ENCODE measurements around the gene IFI27L1.

Gene IFI27L1

GRCh38 chr14:94038921-94039629 is 42.0 kb upstream of the IFI27L1 start:
- DNase-seq (ENCODE audit: low read depth) = no peak
- TF ChIP-seq, protein P1, sequence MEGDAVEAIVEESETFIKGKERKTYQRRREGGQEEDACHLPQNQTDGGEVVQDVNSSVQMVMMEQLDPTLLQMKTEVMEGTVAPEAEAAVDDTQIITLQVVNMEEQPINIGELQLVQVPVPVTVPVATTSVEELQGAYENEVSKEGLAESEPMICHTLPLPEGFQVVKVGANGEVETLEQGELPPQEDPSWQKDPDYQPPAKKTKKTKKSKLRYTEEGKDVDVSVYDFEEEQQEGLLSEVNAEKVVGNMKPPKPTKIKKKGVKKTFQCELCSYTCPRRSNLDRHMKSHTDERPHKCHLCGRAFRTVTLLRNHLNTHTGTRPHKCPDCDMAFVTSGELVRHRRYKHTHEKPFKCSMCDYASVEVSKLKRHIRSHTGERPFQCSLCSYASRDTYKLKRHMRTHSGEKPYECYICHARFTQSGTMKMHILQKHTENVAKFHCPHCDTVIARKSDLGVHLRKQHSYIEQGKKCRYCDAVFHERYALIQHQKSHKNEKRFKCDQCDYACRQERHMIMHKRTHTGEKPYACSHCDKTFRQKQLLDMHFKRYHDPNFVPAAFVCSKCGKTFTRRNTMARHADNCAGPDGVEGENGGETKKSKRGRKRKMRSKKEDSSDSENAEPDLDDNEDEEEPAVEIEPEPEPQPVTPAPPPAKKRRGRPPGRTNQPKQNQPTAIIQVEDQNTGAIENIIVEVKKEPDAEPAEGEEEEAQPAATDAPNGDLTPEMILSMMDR (IDR thresholded peaks at IDR 0.05; ENCODE audit: low read length, missing control alignments) = no peak

GRCh38 chr14:94040247-94040646 is 40.9 kb upstream of the IFI27L1 start:
- TF ChIP-seq, protein P1 (IDR thresholded peaks at IDR 0.05; ENCODE audit: low read length, missing control alignments) = no peak
- no peak for DNase-seq (ENCODE audit: low read depth)
- no peak overlapping the region for H3K4me3 ChIP-seq (replicated peaks; ENCODE audit: low read depth, low read length)

More at GRCh38 chr14:94038921-94039629, 42.0 kb upstream of the IFI27L1 start:
- H3K4me3 ChIP-seq (replicated peaks; ENCODE audit: low read depth, low read length) = no peak overlapping the region

DNA sequence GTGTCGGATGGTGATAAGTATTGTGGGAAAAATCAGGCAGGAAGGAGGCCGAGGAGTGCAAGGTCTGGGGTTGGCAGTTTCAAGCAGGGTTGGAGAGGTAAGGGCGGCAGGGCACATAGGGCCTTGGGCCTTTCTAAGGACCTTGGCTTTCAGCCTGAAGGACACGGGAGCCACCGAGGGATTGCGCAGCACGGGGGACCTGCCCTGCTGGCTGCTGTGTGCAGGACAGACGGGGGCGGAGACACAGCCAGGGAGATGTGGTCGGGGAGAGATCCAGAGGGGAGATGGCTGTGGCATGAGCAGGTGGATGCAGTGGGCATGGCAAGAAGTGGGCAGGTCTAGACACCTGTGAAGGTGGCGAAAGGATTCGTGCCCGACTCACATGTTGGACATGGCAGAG is 40.3 kb upstream of the IFI27L1 start:
- no peak overlapping the region for H3K4me3 ChIP-seq (replicated peaks; ENCODE audit: low read depth, low read length)
- TF ChIP-seq, protein P1 (IDR thresholded peaks at IDR 0.05; ENCODE audit: low read length, missing control alignments) = no peak
- DNase-seq (ENCODE audit: low read depth) = no peak

DNA sequence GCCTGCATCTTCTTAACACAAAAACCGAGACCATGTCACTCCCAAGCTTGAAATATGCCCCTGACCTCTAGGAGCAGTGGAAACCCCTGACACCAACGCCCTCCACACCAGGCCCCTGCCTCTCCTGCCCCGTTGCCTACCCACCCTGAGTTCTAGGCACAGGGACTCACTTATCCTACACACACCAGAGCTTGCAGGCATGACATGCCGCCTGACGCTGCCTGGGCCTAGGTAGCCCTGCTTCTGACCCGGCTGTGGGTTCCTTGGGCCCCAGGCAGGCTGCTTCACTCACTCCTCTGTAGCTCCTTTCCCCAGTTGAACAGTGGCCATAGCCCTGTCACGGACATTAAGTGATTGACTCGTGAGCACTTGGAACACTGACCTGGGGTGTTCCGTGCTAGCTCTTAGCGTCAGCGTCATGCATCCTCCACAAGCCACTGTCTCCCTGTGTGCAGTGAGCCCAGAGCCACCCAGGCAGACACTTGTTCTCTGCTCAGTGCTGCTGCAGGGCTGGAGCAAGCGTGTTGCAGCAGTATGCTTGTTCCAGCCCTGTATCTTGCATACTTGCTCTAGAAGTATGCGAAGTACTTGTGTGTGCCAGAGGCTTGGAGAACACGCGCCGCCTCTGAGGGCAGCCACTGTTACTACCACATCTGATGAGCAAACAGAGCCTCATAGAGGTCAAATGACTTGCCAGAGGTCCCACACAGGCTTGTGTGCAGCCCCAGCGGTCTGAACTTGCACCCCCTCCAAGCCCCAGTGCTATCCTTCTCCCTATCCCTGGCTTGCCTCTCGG is 39.4 kb upstream of the IFI27L1 start:
- DNase-seq (ENCODE audit: low read depth) = peak; percentile 74
- TF ChIP-seq, protein P1 (IDR thresholded peaks at IDR 0.05; ENCODE audit: low read length, missing control alignments) = no peak
- no peak overlapping the region for H3K4me3 ChIP-seq (replicated peaks; ENCODE audit: low read depth, low read length)

GRCh38 chr14:94042433-94043091 is 38.5 kb upstream of the IFI27L1 start:
- TF ChIP-seq, protein P1 (IDR thresholded peaks at IDR 0.05; ENCODE audit: low read length, missing control alignments) = no peak
- no peak overlapping the region for H3K4me3 ChIP-seq (replicated peaks; ENCODE audit: low read depth, low read length)
- no peak for DNase-seq (ENCODE audit: low read depth)

- DNase-seq (ENCODE audit: low read depth) = peak; percentile 33
- no peak overlapping the region for H3K4me3 ChIP-seq (replicated peaks; ENCODE audit: low read depth, low read length)
- TF ChIP-seq, protein P1 (IDR thresholded peaks at IDR 0.05; ENCODE audit: low read length, missing control alignments) = no peak
Observed at GRCh38 chr14:94043111-94043755, 37.9 kb upstream of the IFI27L1 start.

Measured in fibroblast of pulmonary artery (primary cell).